Lower leg skin (tissue), 4 donors: ENCODE data around the gene GIGYF2. TPM values are rescaled to one million over a fixed set of nuclear protein-coding genes. Genes with fewer than 3 reads are reported as not detected.

Experiments
- DNase-seq, 2 donors: peaks; one replicate each; pipeline ENCODE4 v3.0.0-alpha.2; 2019; ENCODE audit warnings: low spot score in 2 of 2
- H3K4me3 ChIP-seq: fragments of 200-600 bp; sonication (generic); 2 replicates; pipeline ENCODE4 v1.5.1; 2017; ENCODE audit warnings: mild to moderate bottlenecking, low read depth; ENCODE audit not compliant: poor library complexity, severe bottlenecking
- POLR2A ChIP-seq, 2 donors: fragments of 450-650 bp; IDR thresholded peaks; one replicate each; pipeline ENCODE4 v1.6.1; 2016 to 2017; ENCODE audit warnings: antibody characterized with exemption in 2 of 2, mild to moderate bottlenecking in 1 of 2, moderate library complexity in 1 of 2
- WGBS, 2 donors: methylation state at CpG; one replicate each; pipeline ENCODE4 v1.1.5; 2018; 5-methylcytosine and 5-hydroxymethylcytosine counted together
- intact Hi-C: fragments of 100-400 bp; cut with DNase I; formaldehyde crosslinking; loops from one replicate; pipeline ENCODE4 v1.15.0; 2023; ENCODE audit warnings: low total_unique reads
- total RNA-seq, 4 donors: library from RNA; depleted of rRNA; stranded (reverse); fragments of >200 nt; gene quantifications; one replicate each; pipeline ENCODE4 v1.1.0, GENCODE V29; 2016
- TF ChIP-seq, protein P1 (sequence below), 3 donors: fragments of 450-650 bp; IDR thresholded peaks; one replicate each; pipeline ENCODE4 v1.5.1; 2016; ENCODE audit warnings: antibody characterized with exemption in 3 of 3, mild to moderate bottlenecking in 3 of 3, moderate library complexity in 2 of 3

GIGYF2 gene
- total RNA-seq, 4 donors from 2014 or later = 57.7 to 78.4 (median 72.5) TPM

DNA sequence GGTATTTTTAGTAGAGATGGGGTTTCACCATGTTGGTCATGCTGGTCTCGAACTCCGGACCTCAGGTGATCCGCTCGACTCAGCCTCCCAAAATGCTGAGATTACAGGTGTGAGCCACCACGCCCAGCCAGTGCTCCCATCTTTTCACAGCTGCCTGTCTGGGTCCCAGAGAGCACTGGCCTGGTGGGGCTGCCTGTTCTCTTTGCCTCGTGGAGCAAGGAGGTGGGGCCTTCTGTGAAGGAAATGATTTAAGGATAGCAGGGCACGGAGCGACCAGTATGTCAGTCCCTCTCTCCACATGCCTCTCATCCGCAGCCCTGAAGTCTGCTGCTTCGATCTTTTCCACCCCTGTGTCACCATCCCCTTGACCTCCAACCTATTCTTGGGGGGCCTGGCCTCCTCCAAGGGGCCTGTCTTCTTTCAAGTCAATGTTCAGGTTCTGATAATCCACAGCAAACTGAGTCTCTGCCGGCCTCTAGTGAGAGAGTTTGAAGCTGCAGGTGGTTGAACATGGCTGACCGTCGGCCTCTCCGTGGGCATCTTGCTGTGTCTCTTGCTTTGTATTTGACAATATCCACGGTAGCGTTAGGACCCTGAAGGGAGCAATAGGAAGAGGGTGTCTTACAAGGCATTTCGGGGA is 28.2 kb upstream of the GIGYF2 start:
- DNase-seq = no peak
- intact Hi-C loops = no loop called here
- WGBS, 2 donors = 67 to 69% methylated on average over 17 of the region's 17 CpGs
- TF ChIP-seq, protein P1, sequence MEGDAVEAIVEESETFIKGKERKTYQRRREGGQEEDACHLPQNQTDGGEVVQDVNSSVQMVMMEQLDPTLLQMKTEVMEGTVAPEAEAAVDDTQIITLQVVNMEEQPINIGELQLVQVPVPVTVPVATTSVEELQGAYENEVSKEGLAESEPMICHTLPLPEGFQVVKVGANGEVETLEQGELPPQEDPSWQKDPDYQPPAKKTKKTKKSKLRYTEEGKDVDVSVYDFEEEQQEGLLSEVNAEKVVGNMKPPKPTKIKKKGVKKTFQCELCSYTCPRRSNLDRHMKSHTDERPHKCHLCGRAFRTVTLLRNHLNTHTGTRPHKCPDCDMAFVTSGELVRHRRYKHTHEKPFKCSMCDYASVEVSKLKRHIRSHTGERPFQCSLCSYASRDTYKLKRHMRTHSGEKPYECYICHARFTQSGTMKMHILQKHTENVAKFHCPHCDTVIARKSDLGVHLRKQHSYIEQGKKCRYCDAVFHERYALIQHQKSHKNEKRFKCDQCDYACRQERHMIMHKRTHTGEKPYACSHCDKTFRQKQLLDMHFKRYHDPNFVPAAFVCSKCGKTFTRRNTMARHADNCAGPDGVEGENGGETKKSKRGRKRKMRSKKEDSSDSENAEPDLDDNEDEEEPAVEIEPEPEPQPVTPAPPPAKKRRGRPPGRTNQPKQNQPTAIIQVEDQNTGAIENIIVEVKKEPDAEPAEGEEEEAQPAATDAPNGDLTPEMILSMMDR (IDR thresholded peaks at IDR 0.05) = no peak
- TF ChIP-seq POLR2A (IDR thresholded peaks at IDR 0.05) = no peak
- no peak overlapping the region for H3K4me3 ChIP-seq

DNA sequence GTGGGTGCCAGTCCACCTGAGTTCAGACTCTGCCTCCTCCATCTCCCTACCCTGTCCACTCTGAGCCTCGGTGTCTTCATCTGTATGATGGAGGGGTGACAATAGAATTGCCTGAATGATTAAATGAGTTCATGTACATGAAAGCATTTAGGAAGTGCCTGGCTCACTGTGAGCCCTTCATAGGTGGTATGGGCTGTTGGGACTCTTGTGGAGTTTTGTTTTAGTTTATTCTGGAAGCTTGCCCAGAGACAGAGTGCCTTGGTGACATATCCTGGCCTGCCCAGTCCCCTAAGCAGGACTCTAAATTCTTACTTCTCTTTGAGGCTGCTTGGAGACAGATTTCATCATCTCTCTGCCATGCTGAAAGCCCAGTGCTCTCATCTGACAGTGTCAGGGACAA is 24.5 kb upstream of the GIGYF2 start:
- H3K4me3 ChIP-seq = no peak overlapping the region
- DNase-seq = no peak
- intact Hi-C loops = no loop called here
- no peak for TF ChIP-seq POLR2A (IDR thresholded peaks at IDR 0.05)
- TF ChIP-seq, protein P1 (IDR thresholded peaks at IDR 0.05) = no peak
- WGBS, 2 donors = 93 to 95% methylated on average over 1 of the region's 1 CpG

DNA sequence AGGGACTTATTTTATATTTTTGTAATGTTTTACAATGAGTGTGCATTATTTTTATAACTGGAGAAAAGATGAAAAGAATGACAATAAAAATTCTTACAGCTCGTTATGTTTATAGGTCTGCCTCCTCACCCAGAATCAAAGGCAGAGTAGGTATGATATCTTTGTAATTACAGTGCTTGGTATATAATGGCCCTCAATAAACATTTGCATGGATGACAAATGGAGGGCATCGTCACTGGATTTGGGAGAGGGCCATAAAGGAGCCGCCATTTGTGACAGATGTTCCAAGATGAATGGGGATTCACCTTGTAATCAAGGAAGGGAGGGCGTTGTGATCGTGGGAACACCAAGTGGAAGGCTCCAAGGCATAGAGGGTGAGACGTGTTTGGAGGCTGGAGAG is 22.6 kb upstream of the GIGYF2 start:
- H3K4me3 ChIP-seq = no peak overlapping the region
- no peak for DNase-seq
- 70 to 75% methylated on average over 6 of the region's 6 CpGs for WGBS, 2 donors
- intact Hi-C loops = no loop called here
- no peak for TF ChIP-seq POLR2A (IDR thresholded peaks at IDR 0.05)
- TF ChIP-seq, protein P1 (IDR thresholded peaks at IDR 0.05) = no peak

DNA sequence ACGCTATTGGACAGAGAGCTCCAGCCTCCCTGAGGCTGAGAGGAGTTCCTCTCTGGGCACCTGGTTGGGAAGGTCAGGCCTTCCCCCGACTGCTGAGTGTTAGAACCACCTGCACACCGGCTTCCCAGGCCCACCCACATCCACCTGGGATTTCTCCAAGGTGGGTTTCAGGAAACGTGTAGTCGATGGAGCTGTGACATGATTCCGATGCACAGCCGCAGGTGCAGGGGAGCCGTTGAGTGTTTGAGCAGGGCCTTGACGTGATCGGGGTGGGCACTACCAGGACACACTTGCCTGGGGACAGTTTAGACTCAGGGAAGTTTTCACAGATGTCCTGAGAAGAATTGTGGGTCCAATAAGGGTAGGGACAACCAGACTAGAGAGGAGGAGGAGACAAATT is 21.8 kb upstream of the GIGYF2 start:
- no peak for TF ChIP-seq POLR2A (IDR thresholded peaks at IDR 0.05)
- TF ChIP-seq, protein P1 (IDR thresholded peaks at IDR 0.05) = no peak
- no peak for DNase-seq
- WGBS, 2 donors = 91 to 95% methylated on average over 10 of the region's 10 CpGs
- intact Hi-C loops = no loop called here
- no peak overlapping the region for H3K4me3 ChIP-seq

DNA sequence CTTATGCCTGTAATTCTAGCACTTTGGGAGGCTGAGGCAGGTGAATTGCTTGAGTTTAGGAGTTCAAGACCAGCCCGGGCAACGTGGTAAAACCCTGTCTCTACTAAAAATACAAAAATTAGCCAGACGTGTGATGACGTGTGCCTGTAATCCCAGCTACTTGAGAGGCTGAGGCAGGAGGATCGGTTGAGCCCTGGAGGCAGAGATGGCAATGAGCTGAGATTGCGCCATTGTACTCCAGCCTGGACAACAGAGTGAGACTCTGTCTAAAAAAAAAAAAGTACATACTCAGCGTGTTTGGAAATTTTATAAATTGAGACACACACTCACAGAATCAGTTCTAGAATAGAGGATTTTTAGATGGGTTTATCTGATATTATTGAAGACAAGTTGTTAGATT is 17.1 kb upstream of the GIGYF2 start:
- TF ChIP-seq, protein P1 (IDR thresholded peaks at IDR 0.05) = no peak
- TF ChIP-seq POLR2A (IDR thresholded peaks at IDR 0.05) = no peak
- no peak overlapping the region for H3K4me3 ChIP-seq
- WGBS, 2 donors = 72 to 74% methylated on average over 7 of the region's 7 CpGs
- no peak for DNase-seq
- intact Hi-C loops = no loop called here

DNA sequence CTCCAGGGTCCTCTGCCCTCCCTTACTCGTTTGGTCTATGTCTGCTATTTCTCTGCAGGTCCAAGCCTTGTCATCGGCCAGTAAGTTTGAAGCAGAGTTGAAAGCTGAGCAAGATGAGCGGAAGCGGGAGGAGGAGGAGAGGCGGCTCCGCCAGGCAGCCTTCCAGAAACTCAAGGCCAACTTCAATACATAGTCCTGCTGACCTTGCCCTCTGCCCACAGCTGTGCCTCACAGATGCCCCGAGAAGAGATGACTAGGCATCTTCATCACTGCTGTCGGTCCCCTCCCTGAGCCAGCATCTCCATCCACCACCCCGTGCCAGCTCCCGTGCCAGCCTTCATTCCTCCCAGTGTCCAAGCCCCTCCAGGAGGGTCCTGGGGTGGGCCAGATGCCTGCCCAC is 15.6 kb upstream of the GIGYF2 start:
- no peak for DNase-seq
- no peak for TF ChIP-seq POLR2A (IDR thresholded peaks at IDR 0.05)
- TF ChIP-seq, protein P1 (IDR thresholded peaks at IDR 0.05) = no peak
- intact Hi-C loops = no loop called here
- H3K4me3 ChIP-seq = no peak overlapping the region
- WGBS, 2 donors = 90 to 92% methylated on average over 10 of the region's 10 CpGs
